Measurements from ENCODE around the gene RMRP. TPM values are rescaled to one million over a fixed set of nuclear protein-coding genes. Genes with fewer than 3 reads are reported as not detected.

The RMRP gene
- total RNA-seq, 4 donors from 2014 or later: 1,115 to 7,222 (median 2,718) TPM

DNA sequence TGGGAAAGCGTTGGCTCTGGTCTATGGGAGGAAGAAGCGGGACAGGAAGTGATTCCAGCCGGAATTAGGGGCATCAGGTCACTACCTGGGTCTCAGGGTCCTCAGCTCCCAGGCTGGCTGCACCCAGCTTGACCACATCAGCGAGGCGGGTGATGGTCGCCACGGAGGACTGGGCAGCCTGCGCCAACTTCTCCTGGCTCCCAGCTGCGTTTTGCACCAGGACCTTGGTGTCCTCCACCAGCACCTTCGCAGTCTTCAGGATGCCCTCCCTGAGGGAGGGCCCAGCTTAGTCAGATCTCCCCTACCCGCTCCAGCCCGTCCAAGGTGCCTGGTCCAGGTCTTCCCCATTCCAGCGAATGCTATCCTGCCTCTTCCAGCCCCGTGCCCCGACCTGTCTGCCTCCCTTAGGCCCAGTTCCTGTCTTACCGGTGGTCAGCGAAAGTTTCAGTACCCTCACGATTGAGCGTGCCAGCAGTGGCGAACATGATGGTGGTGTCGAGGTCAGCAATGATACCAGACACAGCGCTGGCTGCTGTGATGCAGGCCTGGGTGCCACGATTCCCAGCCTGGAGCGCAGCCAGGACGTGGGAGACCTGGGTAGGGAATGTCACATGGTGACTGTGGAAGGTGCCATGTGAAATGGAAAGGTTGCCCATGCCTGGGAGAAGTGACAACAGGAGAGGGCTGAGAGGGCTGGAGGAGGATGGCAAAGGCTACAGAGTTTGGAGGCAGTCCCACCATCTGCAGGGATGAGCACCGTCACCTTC, 46.3 kb upstream of the RMRP start:
- intact Hi-C loops (cut with DNase I; ENCODE audit: low total_unique reads) (no loop called here), in situ Hi-C loops (cut with MboI; ENCODE audit: low pct_ligation_motif_present in 1 of 4, low pct_unique_long_range_greater_than_20kb in 1 of 4, low sequenced_read_pairs in 3 of 4) (no loop called here)
- H3K27me3 ChIP-seq: no peaks in the 10 kb centered on the region
- peaks cover 1 to 99% (median 51%) of the 10 kb centered on the region in 4 donors for H3K36me3 ChIP-seq
- H3K4me1 ChIP-seq: no peaks in the 10 kb centered on the region
- no peaks in the 10 kb centered on the region for H3K9me3 ChIP-seq
- no peak for DNase-seq
- 95% methylated on average over 25 of the region's 26 CpGs; no CpG with 5 or more reads in 1 of the 2 donors for WGBS, 2 donors (ENCODE audit: low coverage in 1 of 2)
- H3K27ac ChIP-seq: no peak overlapping the region
- no peak for TF ChIP-seq EP300 (IDR thresholded peaks at IDR 0.05; ENCODE audit: low read depth)
- TF ChIP-seq POLR2A (IDR thresholded peaks at IDR 0.05): no peak
- no peak for TF ChIP-seq POLR2AphosphoS5 (IDR thresholded peaks at IDR 0.05)
- TF ChIP-seq, protein P1, sequence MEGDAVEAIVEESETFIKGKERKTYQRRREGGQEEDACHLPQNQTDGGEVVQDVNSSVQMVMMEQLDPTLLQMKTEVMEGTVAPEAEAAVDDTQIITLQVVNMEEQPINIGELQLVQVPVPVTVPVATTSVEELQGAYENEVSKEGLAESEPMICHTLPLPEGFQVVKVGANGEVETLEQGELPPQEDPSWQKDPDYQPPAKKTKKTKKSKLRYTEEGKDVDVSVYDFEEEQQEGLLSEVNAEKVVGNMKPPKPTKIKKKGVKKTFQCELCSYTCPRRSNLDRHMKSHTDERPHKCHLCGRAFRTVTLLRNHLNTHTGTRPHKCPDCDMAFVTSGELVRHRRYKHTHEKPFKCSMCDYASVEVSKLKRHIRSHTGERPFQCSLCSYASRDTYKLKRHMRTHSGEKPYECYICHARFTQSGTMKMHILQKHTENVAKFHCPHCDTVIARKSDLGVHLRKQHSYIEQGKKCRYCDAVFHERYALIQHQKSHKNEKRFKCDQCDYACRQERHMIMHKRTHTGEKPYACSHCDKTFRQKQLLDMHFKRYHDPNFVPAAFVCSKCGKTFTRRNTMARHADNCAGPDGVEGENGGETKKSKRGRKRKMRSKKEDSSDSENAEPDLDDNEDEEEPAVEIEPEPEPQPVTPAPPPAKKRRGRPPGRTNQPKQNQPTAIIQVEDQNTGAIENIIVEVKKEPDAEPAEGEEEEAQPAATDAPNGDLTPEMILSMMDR (IDR thresholded peaks at IDR 0.05): no peak
- H3K4me3 ChIP-seq: no peak overlapping the region

DNA sequence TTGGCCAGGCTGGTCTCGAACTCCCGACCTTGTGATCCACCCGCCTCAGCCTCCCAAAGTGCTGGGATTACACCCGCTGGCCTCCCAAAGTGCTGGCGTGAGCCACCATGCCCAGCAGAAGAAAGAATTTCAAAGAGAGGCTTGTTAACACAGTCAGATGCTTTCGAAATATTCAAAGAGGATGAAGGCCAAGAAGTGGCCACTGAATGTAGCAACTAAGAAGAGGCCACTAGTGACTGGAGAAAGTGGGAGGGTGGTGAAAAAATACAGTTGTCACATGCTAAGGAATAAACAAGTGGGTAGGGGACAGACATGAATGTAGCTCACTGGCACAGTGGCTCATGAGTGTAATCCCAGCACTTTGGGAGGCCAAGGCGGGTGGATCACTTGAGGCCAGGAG, 44.9 kb upstream of the RMRP start:
- in situ Hi-C loops (cut with MboI; ENCODE audit: low pct_ligation_motif_present in 1 of 4, low pct_unique_long_range_greater_than_20kb in 1 of 4, low sequenced_read_pairs in 3 of 4) (no loop called here), intact Hi-C loops (cut with DNase I; ENCODE audit: low total_unique reads) (no loop called here)
- no peaks in the 10 kb centered on the region for H3K9me3 ChIP-seq
- DNase-seq: no peak
- no peaks in the 10 kb centered on the region for H3K27me3 ChIP-seq
- no peak overlapping the region for H3K27ac ChIP-seq
- TF ChIP-seq POLR2A (IDR thresholded peaks at IDR 0.05) (no peak), POLR2AphosphoS5 (IDR thresholded peaks at IDR 0.05) (no peak)
- H3K36me3 ChIP-seq: peaks cover 0 to 99% (median 49%) of the 10 kb centered on the region in 4 donors
- no peaks in the 10 kb centered on the region for H3K4me1 ChIP-seq
- H3K4me3 ChIP-seq: no peak overlapping the region
- 94 to 100% methylated on average over 1 to 7 of the region's 7 CpGs for WGBS, 2 donors (ENCODE audit: low coverage in 1 of 2)

DNA sequence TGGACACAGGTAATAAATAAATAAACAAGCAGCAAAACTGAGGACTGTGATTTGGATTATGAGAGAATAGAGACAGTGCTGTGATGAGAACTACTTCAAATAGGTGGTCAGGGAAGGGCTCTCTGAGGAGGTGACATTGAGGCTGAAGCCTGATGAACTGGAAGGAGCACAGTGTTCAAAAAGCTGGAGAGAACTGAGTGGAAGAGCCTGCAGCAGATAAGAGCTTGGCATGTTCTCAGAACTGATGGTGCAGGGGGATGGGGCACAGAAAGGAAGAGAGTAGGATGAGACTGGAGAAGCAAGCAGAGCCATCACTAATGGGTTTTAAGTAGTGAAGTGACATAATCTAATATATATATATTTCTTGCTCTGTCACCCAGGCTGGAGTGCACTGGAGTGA, 43.1 kb upstream of the RMRP start:
- Histone ChIP-seq H3K4me1 (peaks cover 0 to 13% (median 9%) of the 10 kb centered on the region in 4 donors), H3K9me3 (no peaks in the 10 kb centered on the region), H3K36me3 (peaks cover 0 to 88% (median 39%) of the 10 kb centered on the region in 4 donors), H3K27ac (no peak overlapping the region), H3K4me3 (no peak overlapping the region), H3K27me3 (no peaks in the 10 kb centered on the region)
- TF ChIP-seq POLR2A (IDR thresholded peaks at IDR 0.05) (no peak), POLR2AphosphoS5 (IDR thresholded peaks at IDR 0.05) (no peak), EP300 (IDR thresholded peaks at IDR 0.05; ENCODE audit: low read depth) (no peak)
- TF ChIP-seq, protein P1 (IDR thresholded peaks at IDR 0.05): no peak
- intact Hi-C loops (cut with DNase I; ENCODE audit: low total_unique reads) (no loop called here), in situ Hi-C loops (cut with MboI; ENCODE audit: low pct_ligation_motif_present in 1 of 4, low pct_unique_long_range_greater_than_20kb in 1 of 4, low sequenced_read_pairs in 3 of 4) (no loop called here)
- no peak for DNase-seq

DNA sequence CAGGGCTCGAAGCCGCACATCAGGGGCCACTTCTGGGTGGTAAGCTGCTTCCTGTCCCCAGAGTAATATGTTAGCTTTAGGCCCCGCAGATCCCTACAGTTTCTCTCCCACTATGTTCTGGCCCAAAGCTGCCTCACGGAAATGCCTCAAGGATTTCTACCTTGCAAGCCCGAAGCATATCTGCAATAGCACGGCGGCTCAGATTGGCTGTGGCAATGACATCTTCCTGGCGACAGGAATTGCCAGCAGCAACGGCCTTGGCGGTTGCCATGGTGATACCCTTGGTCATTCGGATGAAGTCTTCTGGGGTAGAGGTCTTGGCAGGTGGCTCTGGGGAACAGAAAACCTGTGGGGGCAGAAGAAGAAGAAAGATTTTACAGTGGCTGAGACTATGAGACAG, 42.2 kb upstream of the RMRP start:
- intact Hi-C loops (cut with DNase I; ENCODE audit: low total_unique reads): no loop called here
- Histone ChIP-seq H3K36me3 (peaks cover 0 to 79% (median 34%) of the 10 kb centered on the region in 4 donors), H3K27me3 (no peaks in the 10 kb centered on the region), H3K4me3 (no peak overlapping the region), H3K27ac (peak overlapping the region in 1 of 4 donors; percentile 11), H3K4me1 (peaks cover 0 to 19% (median 13%) of the 10 kb centered on the region in 4 donors), H3K9me3 (no peaks in the 10 kb centered on the region)
- in situ Hi-C loops (cut with MboI; ENCODE audit: low pct_ligation_motif_present in 1 of 4, low pct_unique_long_range_greater_than_20kb in 1 of 4, low sequenced_read_pairs in 3 of 4): no loop called here
- no peak for DNase-seq
- 88% methylated on average over 11 of the region's 11 CpGs; no CpG with 5 or more reads in 1 of the 2 donors for WGBS, 2 donors (ENCODE audit: low coverage in 1 of 2)
- TF ChIP-seq, protein P1 (IDR thresholded peaks at IDR 0.05): no peak
- no peak for TF ChIP-seq POLR2AphosphoS5 (IDR thresholded peaks at IDR 0.05)
- no peak for TF ChIP-seq EP300 (IDR thresholded peaks at IDR 0.05; ENCODE audit: low read depth)
- no peak for TF ChIP-seq POLR2A (IDR thresholded peaks at IDR 0.05)

Measured in transverse colon (tissue), 4 donors.